Right lobe of liver (tissue), 6 donors: Measurements from ENCODE around the gene PEAK1. TPM values are rescaled to one million over a fixed set of nuclear protein-coding genes. Genes with fewer than 3 reads are reported as not detected.

Experiments
- ATAC-seq, 4 donors: fragments of 200-7000 bp; cut with Tn5 transposase; one replicate each; pipeline ENCODE4 v1.9.1; 2020; ENCODE audit warnings: mild to moderate bottlenecking in 4 of 4, moderate library complexity in 4 of 4
- DNase-seq, 3 donors: peaks; one replicate each; pipeline ENCODE4 v3.0.0-alpha.2; 2020
- H3K27ac ChIP-seq, 3 donors: fragments of 200-600 bp; one replicate each; pipeline ENCODE4 v1.8.0; 2022
- H3K27me3 ChIP-seq, 2 donors: fragments of 200-600 bp; one replicate each; pipeline ENCODE4 v1.8.0; 2022
- H3K36me3 ChIP-seq, 4 donors: fragments of 200-600 bp; sonication (generic) in 1 of 4; one replicate each; pipeline versions ENCODE4 v1.5.1 to v1.8.0; 2017 to 2022; ENCODE audit warnings: control low read depth in 1 of 4
- H3K4me1 ChIP-seq, 4 donors: fragments of 200-600 bp; sonication (generic) in 1 of 4; one replicate each; pipeline versions ENCODE4 v1.5.1 to v1.8.0; 2017 to 2022; ENCODE audit warnings: control low read depth in 1 of 4
- H3K4me3 ChIP-seq, 3 donors: fragments of 200-600 bp; one replicate each; pipeline ENCODE4 v1.8.0; 2022
- H3K9me3 ChIP-seq, 4 donors: fragments of 200-600 bp; sonication (generic) in 1 of 4; one replicate each; pipeline versions ENCODE4 v1.5.1 to v1.8.0; 2017 to 2022; ENCODE audit warnings: control low read depth in 1 of 4
- CTCF ChIP-seq, 4 donors: fragments of 200-600 bp in 3 of 4; fragments of 450-650 bp in 1 of 4; IDR thresholded peaks; one replicate each; pipeline versions ENCODE4 v1.5.1 to v1.8.0; 2016 to 2022; ENCODE audit warnings: antibody characterized with exemption in 4 of 4, mild to moderate bottlenecking in 2 of 4
- POLR2A ChIP-seq: fragments of 450-650 bp; IDR thresholded peaks from one replicate; pipeline ENCODE4 v1.6.1; 2017; ENCODE audit warnings: antibody characterized with exemption, mild to moderate bottlenecking
- whole genome bisulfite sequencing: methylation state at CpG from one replicate; pipeline ENCODE4 v1.1.6; 2018; ENCODE audit warnings: low coverage, low lambda C conversion rate; ENCODE audit not compliant: insufficient coverage; ENCODE audit errors: missing lambda C conversion rate; 5-methylcytosine and 5-hydroxymethylcytosine counted together
- intact Hi-C, 2 donors: fragments of 100-400 bp; cut with DNase I; formaldehyde crosslinking; loops; one replicate each; pipeline versions ENCODE4 v1.11.2 to v1.14.1; 2022
- total RNA-seq, 6 experiments: library from RNA; depleted of rRNA in 2 of 6; stranded (reverse); fragments of >200 nt in 2 of 6; fragmentation: NEBNext Ultra II Directional in 3 of 6; extraction: Animal tissue kit (Norgen Biotek cat#: 25700) in 3 of 6; gene quantifications; one replicate each; pipeline versions ENCODE4 v1.1.0 to v1.2.4, GENCODE V29; 2016 to 2023
- donor health status: DM: no; HTN: yes; CAD: no.
- donor health status: DM: no; HTN: no; CAD: no.
- donor health status: DM: no; HTN: no; CAD: no.
- donor health status: DM: no; HTN: yes; CAD: no.
- donor health status: DM: no; HTN: yes; CAD: no.

The PEAK1 gene
- total RNA-seq, 6 experiments from 2014 or later = 5.9 to 18.4 (median 10.1) TPM

GRCh38 chr15:77168616-77169015 is 251.3 kb downstream of the PEAK1 start:
- DNase-seq = no peak
- Histone ChIP-seq H3K9me3 (no peaks in the 10 kb centered on the region), H3K4me1 (no peaks in the 10 kb centered on the region), H3K27ac (no peak overlapping the region), H3K4me3 (no peak overlapping the region), H3K36me3 (no peaks in the 10 kb centered on the region), H3K27me3 (no peaks in the 10 kb centered on the region)
- no peak for TF ChIP-seq CTCF (IDR thresholded peaks at IDR 0.05)
- no peak for TF ChIP-seq POLR2A
- no peak for ATAC-seq
- intact Hi-C loops = no loop called here
- WGBS = 89% methylated on average over 3 of the region's 3 CpGs

GRCh38 chr15:77168141-77168540 is 251.8 kb downstream of the PEAK1 start:
- TF ChIP-seq CTCF (IDR thresholded peaks at IDR 0.05) (no peak), POLR2A (no peak)
- ATAC-seq (no peak), DNase-seq (no peak)
- Histone ChIP-seq H3K27ac (no peak overlapping the region), H3K27me3 (no peaks in the 10 kb centered on the region), H3K4me3 (no peak overlapping the region), H3K9me3 (no peaks in the 10 kb centered on the region), H3K4me1 (no peaks in the 10 kb centered on the region), H3K36me3 (no peaks in the 10 kb centered on the region)
- intact Hi-C loops = no loop called here
- WGBS = 76% methylated on average over 5 of the region's 5 CpGs

- TF ChIP-seq POLR2A (no peak), CTCF (IDR thresholded peaks at IDR 0.05) (no peak)
- H3K27ac ChIP-seq = no peak overlapping the region
- no peak overlapping the region for H3K4me3 ChIP-seq
- no peaks in the 10 kb centered on the region for H3K9me3 ChIP-seq
- H3K4me1 ChIP-seq = no peaks in the 10 kb centered on the region
- H3K27me3 ChIP-seq = no peaks in the 10 kb centered on the region
- no peaks in the 10 kb centered on the region for H3K36me3 ChIP-seq
- no peak for DNase-seq
- WGBS = 88% methylated on average over 3 of the region's 3 CpGs
- intact Hi-C loops = no loop called here
- no peak for ATAC-seq
Observed at GRCh38 chr15:77167406-77167805, 252.5 kb downstream of the PEAK1 start.

- Histone ChIP-seq H3K9me3 (no peaks in the 10 kb centered on the region), H3K4me1 (peaks cover 0 to 19% (median 6%) of the 10 kb centered on the region in 4 donors), H3K27me3 (no peaks in the 10 kb centered on the region), H3K4me3 (no peak overlapping the region), H3K36me3 (no peaks in the 10 kb centered on the region), H3K27ac (no peak overlapping the region)
- no peak for ATAC-seq
- TF ChIP-seq POLR2A (no peak), CTCF (IDR thresholded peaks at IDR 0.05) (no peak)
- 83% methylated on average over 7 of the region's 7 CpGs for WGBS
- intact Hi-C loops = no loop called here
- no peak for DNase-seq
Observed at GRCh38 chr15:77163781-77164384, 256.0 kb downstream of the PEAK1 start.
